Fibroblast of skin of left quadriceps (primary cell): ENCODE data around the gene FMO4.

Experiments
- DNase-seq, 2 experiments: peaks; one replicate each; pipeline ENCODE4 v3.0.0-alpha.2; 2013; ENCODE audit warnings: low read depth in 2 of 2

Gene FMO4

DNA sequence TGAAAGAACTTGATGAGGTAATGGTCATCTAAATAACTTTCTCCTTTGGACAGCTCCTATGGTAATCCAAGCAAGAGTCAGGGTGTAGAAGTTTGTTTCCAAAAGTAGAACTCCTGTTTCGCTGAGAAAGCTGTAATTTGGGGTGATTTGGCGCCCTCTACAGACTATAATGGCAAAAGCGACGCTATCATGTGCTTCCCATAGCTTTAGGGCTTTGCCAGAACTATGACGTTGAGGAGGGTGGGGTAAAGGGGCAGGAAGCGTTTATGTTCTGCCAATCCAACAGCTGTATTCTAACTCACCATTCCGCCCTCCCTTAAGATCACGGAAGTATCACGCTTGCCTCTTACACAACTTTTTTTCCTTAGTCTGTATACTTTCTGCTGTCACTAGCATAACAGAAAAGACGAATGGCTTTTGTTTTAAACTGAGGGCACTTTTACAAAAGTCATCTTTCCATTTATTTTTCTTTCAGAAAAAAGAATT, at the start of gene FMO4:
TSS of gene FMO4 (plus strand) at position 349 of the 486 bp plus-strand sequence. CDS start 5,643 bp downstream, outside the sequence.
- peak; percentile 97 for DNase-seq

DNA sequence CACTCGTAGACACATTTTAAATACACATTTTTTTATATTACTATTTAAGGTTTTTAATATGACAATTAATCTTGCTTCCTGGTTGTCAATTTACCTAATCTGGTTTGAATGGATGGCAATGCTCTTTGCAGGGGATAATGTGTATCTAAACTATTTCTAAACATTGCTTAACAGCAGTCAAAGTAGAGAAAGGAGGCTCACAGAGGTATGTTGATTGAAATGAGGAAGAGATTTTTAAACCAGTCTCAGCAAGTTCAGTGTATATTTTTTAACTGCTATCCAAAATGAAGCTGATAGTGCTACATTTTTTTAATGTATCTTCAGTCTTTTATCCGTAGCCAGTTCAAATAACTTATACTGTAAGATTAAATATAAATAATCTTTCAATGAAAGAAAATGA, 48.3 kb upstream of the FMO4 start:
- no peak for DNase-seq

GRCh38 chr1:171266930-171267329, 47.1 kb upstream of the FMO4 start:
- no peak for DNase-seq

DNA sequence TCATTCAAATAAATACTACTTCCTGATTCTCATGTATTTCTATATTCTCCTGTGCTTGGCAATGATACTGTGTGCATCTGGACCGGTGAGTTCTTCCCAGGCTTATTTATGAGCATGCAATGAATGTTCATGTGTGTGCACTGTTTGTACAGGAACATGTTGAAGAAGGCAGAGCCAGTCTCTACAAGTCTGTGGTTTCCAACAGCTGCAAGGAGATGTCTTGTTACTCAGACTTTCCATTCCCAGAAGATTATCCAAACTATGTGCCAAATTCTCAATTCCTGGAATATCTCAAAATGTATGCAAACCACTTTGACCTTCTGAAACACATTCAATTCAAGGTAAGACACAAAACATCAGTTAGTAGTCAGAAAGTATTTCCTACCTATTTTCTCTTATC, 46.6 kb upstream of the FMO4 start:
- DNase-seq, result peak; percentile 74 to 75

DNA sequence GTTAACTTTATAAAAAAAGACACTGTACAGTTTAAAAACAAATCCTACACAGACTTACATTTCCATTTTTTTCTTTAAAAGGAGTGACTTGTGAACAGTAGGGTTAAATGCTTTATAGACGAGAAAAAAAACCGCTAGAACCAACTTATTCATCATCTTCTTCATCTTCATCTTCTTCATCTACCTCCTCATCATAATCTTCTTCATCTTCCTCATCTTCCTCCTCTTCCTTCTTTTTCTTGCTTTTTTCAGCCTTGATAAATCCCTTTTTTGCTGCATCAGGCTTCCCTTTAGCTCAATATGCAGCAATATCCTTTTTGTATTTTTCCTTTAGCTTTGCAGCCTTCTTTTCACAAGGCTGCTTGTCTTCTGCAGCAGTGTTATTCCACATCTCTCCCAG, 43.2 kb upstream of the FMO4 start:
- DNase-seq, result no peak

- no peak for DNase-seq
These were observed 36.4 kb upstream of the FMO4 start for GRCh38 chr1:171277534-171277933.

- DNase-seq, result no peak
These were observed 34.7 kb upstream of the FMO4 start for GRCh38 chr1:171279234-171279633.

DNA sequence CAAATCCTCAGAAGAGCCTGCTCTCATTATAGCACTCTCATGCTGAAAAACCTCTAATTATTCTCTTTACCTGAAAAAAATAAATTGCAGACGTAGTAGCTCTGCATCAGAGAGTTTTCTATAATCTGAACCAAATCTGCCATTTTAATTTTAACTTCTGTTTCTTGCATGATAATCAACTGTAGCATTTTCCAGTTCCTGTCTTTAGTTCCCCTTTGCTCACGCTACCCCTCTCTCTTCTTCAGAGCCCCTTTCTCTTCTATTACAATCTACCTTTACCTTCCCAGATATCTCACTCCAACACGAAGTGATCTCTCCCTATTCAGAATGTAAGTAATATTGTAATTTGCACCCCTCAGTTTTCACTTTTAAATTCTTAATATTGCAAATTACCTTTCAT, 34.3 kb upstream of the FMO4 start:
- no peak for DNase-seq

GRCh38 chr1:171280599-171280998, 33.4 kb upstream of the FMO4 start:
- DNase-seq, result no peak

DNA sequence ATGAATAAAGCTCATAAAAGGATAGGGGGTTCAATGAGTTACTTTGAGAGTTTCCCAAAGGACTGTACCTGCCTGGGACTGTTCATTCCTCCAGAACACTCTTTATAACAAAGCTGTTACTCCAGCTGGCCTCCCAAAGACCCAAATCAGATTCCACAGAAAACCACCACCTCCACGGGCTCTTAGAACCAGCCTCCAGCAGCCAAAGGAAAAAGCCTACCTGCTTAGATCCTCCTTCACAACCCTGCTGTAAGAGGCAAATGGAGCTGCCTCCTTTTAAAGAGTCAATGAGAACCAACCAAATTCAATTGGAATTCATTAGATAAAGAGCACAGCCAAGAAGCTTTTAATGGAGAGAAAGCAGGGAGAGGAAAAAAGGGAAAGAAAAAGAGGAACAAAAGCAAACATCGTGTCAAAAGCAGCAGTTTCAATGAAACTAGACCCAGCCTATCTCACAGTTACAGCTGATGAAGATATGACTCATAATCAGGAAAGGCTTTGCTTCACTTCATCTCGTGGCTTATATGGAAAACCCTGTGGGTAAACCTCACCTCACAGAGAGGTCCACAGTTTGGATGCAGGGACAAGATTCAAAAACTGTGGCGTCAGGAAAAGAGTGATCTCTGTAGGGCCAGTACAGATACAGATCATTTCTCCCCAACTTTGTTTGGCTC, 27.8 kb upstream of the FMO4 start:
- DNase-seq, result no peak

DNA sequence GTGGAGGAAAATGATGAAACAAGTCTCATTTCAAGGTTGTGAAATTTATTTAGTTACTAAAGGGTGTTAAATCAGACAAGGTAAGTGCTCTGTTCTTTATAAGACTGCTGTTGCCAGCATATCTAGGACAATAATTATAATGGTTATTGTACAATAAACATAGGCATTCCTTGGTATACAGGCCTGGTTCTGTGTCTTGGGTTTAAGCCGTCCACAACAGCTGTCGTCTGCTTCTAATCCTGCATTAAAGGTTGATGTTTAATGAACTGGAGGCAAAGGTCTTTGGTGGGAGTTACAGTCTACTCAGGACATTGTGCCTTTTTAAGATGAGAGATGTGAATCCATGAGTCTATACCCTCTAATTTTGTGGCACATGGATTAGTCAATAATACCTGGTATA, 23.4 kb upstream of the FMO4 start:
- no peak for DNase-seq

- DNase-seq, result peak; percentile 78 to 82
These were observed 21.2 kb upstream of the FMO4 start for GRCh38 chr1:171292799-171293198.

DNA sequence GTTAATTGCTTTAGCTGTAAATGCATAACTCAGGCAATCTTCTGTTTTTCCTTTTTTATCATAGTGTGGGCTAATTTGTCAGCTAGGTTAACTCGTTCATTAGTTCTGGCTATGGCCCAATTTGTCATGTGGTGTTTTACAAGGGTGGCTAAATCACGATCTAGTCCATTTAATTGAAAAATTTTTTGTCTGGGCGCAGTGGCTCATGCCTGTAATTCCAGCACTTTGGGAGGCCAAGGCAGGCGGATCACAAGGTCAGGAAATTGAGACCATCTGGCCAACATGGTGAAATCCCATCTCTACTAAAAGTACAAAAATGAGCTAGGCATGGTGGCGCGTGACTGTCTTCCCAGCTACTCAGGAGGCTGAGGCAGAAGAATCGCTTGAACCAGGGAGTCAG, 18.6 kb upstream of the FMO4 start:
- DNase-seq, result peak; percentile 49 to 50

DNA sequence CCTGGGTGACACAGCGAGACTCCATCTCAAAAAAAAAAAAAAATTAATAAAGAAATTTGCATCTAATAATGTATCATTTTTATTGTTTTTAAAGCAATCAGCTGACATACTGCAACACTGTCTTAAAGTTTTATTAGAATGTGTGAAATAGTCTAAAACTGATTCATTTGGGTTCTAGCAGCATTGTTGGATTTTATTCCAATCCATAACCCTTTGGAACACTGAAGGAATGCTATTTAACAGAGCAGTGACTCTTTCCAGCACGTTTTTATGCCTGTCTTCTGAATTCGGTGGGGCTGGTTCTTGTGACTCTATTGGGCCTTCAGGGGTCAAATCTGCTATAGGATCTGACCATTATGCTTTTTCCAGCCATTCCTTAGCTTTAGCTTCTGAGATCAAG, 18.2 kb upstream of the FMO4 start:
- DNase-seq, result no peak

DNA sequence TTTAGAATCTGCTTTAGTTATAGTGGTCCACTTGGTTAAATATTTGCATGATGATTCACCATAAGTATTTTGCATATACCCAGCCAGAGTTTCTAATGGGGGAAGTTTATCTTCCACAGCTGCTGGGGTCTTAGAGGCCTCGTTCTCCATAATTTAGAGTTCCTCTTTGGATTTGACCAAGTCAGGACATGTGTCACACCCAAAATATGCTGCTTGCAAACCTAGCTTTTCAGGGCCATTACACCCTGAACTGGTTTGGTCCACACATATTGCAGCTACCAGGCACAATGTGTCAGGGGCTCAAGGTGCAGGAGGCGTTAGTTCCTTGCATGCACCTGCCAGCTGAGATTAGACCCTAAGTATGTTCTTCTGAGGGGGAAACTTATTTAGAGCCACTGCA, 17.1 kb upstream of the FMO4 start:
- no peak for DNase-seq

- no peak for DNase-seq
These were observed 15.3 kb upstream of the FMO4 start for GRCh38 chr1:171298696-171299095.

- DNase-seq, result no peak
These were observed 14.6 kb upstream of the FMO4 start for GRCh38 chr1:171299342-171299741.

DNA sequence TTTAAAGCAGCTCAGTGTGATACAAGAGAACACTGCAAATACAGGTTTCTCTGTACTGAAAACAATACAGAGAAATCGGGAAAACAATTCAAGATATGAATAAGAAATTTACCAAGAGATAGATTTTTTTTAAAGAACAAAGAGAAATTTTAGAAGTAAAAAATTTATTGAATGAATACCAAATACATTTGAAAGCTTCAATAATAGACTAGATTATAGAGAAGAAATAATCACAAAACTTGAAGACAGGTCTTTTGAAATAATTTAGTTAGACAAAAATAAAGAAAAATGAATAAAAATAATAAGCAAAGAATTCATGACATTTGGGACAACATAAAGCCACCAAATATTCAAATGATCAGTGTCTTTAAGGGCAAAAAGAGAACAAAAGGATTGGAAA, 13.6 kb upstream of the FMO4 start:
- no peak for DNase-seq

DNA sequence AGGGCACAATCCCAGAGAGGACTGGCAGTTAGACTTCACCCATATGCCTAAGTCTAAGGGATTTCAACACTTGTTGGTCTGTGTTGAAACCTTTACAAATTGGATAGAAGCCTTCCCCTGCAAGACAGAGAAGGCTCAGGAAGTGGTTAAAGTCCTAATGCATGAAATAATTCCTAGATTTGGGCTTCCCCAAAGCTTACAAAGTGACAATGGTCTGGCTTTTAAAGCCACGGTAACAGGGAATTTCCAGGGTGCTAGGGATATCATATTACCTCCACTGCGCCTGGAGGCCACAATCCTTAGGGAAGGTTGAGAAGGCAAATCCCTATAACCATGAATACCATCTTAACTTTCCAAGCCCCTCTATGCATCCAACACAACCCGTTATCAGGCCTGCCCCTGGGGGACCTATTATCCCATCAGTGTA, 3.3 kb upstream of the FMO4 start:
- DNase-seq, result no peak

- DNase-seq, result no peak
These were observed 2.0 kb upstream of the FMO4 start for GRCh38 chr1:171311771-171312558.

DNA sequence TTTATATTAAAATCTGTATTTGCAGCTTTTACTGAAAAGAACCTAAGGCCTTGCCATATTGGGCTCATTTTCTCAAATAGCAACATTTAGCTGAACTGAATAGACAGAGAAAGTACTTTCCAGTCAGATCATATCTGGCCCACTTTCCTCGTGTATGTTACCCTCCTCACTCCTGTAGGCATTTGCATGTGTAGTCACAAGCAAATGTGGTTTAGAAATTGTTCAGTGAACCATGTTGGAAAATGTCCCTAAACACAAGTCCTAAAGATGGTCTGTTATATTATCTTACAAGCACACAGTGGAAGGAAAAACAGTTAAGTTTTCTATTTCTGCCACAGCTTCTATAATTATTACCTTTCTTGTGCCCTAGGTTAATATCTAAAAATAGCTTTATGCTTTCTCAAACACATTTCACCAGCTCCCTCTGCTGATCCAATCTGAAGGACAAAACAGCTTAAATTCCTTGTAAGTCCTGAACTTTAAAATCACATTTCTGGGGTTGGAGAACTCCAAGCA, 606 bp upstream of the FMO4 start:
- DNase-seq, result no peak

- DNase-seq, result no peak
These were observed 15.3 kb downstream of the FMO4 start for GRCh38 chr1:171329251-171329650.

GRCh38 chr1:171334024-171334640, 20.1 kb downstream of the FMO4 start:
- DNase-seq, result no peak
